Colon (tissue), 2 donors: Measurements from ENCODE around the gene ARHGEF11.
"Not testable (repeated sequence)": the region's sequence is repeated elsewhere in the genome, so short reads cannot be mapped to it uniquely, and the experiment has no call there.

Source experiments
- FAIRE-seq: peaks from 2 replicates; lab custom pipeline; 2012; peaks lifted over from hg19 to GRCh38; lab: Jason Lieb, UNC
- donor health status: control.
- donor health status: control.

ARHGEF11 gene, protein sequence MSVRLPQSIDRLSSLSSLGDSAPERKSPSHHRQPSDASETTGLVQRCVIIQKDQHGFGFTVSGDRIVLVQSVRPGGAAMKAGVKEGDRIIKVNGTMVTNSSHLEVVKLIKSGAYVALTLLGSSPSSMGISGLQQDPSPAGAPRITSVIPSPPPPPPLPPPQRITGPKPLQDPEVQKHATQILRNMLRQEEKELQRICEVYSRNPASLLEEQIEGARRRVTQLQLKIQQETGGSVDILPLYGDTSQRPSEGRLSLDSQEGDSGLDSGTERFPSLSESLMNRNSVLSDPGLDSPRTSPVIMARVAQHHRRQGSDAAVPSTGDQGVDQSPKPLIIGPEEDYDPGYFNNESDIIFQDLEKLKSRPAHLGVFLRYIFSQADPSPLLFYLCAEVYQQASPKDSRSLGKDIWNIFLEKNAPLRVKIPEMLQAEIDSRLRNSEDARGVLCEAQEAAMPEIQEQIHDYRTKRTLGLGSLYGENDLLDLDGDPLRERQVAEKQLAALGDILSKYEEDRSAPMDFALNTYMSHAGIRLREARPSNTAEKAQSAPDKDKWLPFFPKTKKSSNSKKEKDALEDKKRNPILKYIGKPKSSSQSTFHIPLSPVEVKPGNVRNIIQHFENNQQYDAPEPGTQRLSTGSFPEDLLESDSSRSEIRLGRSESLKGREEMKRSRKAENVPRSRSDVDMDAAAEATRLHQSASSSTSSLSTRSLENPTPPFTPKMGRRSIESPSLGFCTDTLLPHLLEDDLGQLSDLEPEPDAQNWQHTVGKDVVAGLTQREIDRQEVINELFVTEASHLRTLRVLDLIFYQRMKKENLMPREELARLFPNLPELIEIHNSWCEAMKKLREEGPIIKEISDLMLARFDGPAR (N-terminal part only)

GRCh38 chr1:157045250-157046218, at the start of gene ARHGEF11:
Gene ARHGEF11, minus strand, starts transcription at chr1:157045742. Its CDS starts 1,412 bp downstream, at chr1:157044330.
- FAIRE-seq: no peak

GRCh38 chr1:157095091-157095490, 49.5 kb upstream of the ARHGEF11 start:
- FAIRE-seq: no peak

DNA sequence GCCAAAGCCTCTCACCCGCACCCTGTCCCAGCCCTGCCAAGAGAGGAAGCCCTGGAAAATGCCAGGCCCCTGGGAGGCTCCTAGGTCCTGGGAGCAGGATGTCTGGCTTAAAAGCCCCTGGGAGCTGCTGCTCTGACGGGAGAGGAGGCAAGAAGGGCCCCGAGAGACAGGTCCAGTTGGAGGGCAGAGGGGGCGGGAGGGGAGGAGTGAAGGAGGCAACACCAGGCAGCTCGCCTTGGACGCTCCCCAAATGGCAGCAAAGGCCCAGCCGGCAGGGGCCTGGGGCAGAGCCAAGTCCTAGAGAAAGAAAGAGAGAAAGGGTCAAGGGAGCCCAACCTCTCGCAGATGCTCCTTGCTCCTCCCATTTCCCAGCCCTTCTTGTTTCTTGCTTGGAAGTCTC, 47.3 kb upstream of the ARHGEF11 start:
- no peak for FAIRE-seq

- no peak for FAIRE-seq
Observed at GRCh38 chr1:157091668-157092273, 46.2 kb upstream of the ARHGEF11 start.

DNA sequence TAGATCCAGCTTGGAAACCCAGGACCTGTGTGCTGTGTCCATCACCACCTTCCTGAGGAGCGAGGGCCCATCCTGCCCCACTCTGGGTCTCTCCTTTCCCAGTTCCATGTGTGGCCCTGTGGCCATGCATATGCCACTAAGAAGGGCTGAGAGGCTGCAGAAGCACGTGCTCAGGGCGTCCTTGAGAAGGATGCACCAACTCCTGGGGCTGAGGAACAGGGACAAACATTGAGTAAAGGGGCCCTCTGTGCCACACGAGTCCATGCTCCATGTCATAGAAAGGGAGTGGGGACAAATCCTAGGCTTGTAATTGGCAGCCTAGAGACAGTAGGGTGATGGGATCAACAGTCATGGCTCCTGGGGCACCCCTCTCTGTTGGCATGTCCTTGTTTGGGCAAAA, 45.6 kb upstream of the ARHGEF11 start:
- no peak for FAIRE-seq

DNA sequence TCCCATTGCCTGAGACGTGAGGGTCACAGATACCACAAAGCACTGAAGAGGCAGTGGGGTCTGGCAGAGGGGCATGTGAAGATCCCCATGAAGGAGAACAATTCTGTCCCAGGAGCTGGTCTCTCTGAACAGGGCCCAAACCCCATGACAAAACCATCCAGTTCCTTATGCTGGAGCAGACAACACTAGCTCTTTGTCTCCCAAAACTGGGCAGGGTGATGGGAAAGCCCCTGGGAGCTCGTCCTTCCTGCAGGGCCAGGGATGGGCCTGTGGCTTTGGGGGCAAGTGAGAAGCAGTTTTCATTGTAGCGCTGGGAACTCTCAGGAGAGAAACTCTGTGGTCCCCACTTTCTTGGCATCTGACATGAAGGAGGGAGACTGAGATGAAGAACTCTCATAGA, 45.2 kb upstream of the ARHGEF11 start:
- FAIRE-seq: no peak

- FAIRE-seq: no peak
Observed at GRCh38 chr1:157090196-157090647, 44.7 kb upstream of the ARHGEF11 start.

DNA sequence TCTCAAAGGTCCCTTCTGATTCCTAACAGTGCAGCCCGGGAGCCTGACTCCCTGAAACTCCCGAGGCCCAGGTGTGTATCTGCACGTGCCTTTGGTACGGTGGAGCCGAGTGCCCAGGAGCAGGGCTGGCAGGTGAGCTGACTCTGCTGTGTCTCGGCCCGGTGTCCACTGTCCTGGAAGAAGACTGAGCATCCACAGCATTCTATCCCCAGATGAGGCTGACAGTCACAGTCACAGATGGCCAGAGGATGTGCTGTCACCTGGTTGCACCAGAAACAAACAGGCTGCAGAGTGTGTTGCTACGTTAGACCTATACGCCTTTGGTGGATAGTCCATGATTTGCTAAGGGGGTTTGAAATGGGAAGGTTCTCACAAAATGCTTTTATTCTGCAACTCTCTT, 44.2 kb upstream of the ARHGEF11 start:
- FAIRE-seq: no peak

DNA sequence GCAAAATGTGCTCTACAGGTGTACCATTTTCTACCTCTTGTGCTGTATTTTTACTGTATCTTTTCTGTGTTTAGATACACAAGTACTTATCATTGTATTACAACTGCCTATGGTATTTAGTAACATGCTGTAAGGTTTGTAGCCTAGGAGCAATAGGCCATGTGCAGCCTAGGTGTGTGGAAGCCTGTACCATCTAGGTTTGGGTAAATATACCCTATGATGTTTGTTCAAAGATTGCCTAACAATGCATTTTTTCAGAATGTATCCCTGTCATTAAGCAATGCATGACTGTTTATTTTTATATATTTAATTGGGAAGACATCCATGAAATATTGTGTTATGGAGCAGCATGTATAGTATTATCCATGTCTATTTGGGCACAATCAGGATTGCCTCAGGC, 43.1 kb upstream of the ARHGEF11 start:
- no peak for FAIRE-seq

DNA sequence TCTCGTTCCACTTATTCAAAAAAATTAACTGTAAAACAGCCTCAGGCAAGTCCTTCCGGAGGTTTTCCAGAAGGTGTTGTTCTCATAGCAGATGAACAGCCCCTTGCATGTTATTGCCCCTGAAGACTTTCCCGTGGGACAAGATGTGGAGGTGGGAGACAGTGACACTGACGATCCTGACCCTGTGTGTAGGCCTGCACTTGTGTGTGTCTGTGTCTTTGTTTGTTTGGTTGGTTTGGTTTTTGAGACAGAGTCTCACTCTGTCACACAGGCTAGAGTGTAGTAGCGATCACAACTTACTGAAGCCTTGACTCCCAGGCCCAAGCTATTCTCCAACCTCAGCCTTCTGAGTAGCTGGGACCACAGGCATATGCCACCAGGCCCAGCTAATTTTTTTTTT, 41.5 kb upstream of the ARHGEF11 start:
- FAIRE-seq: no peak

DNA sequence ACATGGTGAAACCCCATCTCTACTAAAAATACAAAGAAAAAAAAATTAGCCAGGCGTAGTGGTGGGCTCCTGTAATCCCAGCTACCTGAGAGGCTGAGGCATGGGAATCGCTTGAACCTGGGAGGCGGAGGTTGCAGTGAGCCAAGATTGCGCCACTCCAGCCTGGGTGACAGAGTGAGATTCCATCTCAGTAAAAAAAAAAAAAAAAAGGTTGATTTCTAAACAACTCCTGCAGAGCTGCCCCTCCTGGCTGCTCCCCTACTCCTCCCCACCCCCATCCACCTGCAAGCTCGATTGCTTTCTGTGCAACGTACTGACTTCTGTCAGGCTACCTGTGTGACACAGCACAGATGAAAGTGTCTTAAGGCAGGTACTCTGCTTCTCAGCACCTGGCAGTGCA, 40.8 kb upstream of the ARHGEF11 start:
- FAIRE-seq: no peak

GRCh38 chr1:157085421-157085820, 39.9 kb upstream of the ARHGEF11 start:
- FAIRE-seq: no peak

- no peak for FAIRE-seq
Observed at GRCh38 chr1:157084720-157085119, 39.2 kb upstream of the ARHGEF11 start.

GRCh38 chr1:157081707-157082106, 36.2 kb upstream of the ARHGEF11 start:
- no peak for FAIRE-seq

GRCh38 chr1:157080714-157081113, 35.2 kb upstream of the ARHGEF11 start:
- FAIRE-seq: no peak

DNA sequence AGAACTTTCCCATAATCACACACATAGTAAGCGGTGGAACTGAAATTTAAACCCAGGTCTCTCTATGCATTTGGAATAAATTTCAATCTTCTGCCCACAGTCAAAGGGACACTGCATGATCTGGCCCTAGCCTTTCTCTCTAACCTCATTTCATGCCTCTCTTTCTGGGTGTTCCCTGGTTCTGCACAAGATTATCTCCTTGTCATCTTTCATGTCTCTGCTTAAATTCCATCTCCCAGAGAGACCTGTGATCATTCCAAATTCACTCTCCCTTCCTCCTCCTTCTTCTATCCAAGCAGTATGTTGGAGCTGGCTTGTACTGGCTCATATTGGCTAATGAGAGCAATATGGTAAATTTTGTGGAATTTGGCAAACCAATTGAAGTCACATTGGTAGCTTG, 31.9 kb upstream of the ARHGEF11 start:
- FAIRE-seq: no peak

GRCh38 chr1:157073944-157074685, 28.6 kb upstream of the ARHGEF11 start:
- no peak for FAIRE-seq

- FAIRE-seq: no peak
Observed at GRCh38 chr1:157069601-157070000, 24.1 kb upstream of the ARHGEF11 start.

- FAIRE-seq: not testable (repeated sequence)
Observed at GRCh38 chr1:157059241-157059640, 13.7 kb upstream of the ARHGEF11 start.

DNA sequence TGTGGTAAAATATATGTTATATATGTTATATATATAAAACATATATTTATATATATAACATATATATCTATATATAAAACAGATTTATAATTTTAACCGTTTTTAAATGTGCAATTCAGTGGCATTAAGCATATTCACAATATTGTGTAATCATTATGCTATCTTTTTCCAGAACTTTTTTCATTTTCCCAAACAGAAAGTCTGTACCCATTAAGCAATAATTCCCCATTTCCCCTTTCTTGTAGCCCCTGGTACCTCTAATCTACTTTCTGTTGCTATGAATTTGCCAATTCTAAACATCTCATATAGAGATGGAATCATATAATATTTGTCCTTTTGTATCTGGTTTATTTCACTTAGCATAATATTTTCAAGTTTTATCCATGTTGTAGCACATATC, 10.7 kb upstream of the ARHGEF11 start:
- FAIRE-seq: peak; percentile 74

DNA sequence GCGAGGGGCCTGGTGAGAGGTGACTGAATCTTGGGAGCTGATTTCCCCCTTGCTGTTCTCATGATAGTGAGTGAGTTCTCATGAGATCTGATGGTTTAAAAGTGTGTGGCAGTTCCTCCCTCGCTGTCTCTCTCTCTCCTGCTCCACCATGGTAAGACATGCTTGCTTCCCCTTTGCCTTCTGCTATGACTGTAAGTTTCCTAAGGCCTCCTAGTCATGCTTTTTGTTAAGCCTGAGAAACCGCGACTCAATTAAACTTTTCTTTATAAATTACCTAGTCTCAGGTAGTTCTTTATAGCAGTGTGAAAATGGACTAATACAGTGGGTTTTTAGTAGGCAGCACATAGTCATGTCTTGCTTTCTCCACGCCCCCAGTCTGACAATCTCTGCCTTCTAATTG, 10.2 kb upstream of the ARHGEF11 start:
- FAIRE-seq: not testable (repeated sequence)
